Measurements from ENCODE around the gene UTS2R.
"Not testable (repeated sequence)": the region's sequence is repeated elsewhere in the genome, so short reads cannot be mapped to it uniquely, and the experiment has no call there.

Gene UTS2R

DNA sequence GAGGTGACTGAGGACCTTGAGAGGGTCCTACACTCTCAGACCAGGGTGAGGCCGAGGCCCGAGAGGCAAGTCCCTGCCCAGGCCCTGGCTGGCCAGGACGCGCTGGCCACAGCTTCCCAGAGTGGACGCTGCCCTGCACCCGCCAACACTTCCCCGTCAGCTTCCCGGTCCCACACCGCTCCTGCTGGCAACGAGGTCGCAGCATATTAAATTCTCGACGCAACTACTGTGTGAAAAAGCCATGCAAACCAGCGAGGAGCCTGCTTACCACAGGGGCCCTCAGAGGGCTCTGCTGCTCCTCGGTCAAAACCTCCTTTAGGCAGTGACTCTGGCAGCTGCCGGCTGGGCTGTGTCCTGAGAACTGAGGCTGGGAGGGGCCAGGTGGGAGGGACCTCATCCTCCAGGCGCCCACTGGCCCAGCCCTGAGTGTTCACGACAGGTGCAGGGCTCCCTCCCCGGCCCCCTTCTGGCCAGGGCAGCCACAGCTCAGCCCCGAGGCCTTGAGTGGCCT is 14.7 kb upstream of the UTS2R start:
- Histone ChIP-seq H3K36me3 (ENCODE audit: insufficient read depth, low read length) (no peaks in the 10 kb centered on the region), H3K27me3 (ENCODE audit: insufficient read depth, low read length) (no peaks in the 10 kb centered on the region), H2AFZ (ENCODE audit: low read length, unreplicated experiment) (no peak overlapping the region), H3K79me2 (ENCODE audit: control insufficient read depth, insufficient read depth, low read length, unreplicated experiment) (no peaks in the 10 kb centered on the region), H3K4me1 (ENCODE audit: control insufficient read depth, insufficient read depth, low read length, unreplicated experiment) (peaks cover 15% of the 10 kb centered on the region), H3K4me3 (ENCODE audit: low read depth, low read length) (no peak overlapping the region), H3K27ac (ENCODE audit: low read depth, low read length) (no peak overlapping the region)

DNA sequence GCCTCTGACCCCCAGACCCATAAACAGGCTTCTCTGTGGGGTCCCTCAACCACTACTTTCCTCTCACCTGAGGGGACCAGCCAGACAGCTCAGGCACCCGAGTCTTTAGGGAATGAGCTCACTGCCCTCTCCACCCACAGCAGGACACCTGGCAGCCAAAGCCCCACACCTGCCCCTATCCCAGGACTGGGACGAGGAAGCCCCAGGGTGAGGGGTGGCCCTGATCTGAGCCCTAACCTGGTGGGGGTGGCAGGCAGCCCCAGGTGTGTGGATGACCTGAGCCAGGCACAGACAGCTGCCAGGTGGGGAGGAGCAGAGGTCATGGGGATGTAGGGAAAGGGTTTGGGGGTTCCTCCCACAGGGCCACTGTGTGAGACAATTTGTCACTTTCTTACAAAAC is 14.2 kb upstream of the UTS2R start:
- Histone ChIP-seq H3K79me2 (ENCODE audit: control insufficient read depth, insufficient read depth, low read length, unreplicated experiment) (no peaks in the 10 kb centered on the region), H3K27ac (ENCODE audit: low read depth, low read length) (no peak overlapping the region), H3K4me1 (ENCODE audit: control insufficient read depth, insufficient read depth, low read length, unreplicated experiment) (peaks cover 15% of the 10 kb centered on the region), H3K36me3 (ENCODE audit: insufficient read depth, low read length) (no peaks in the 10 kb centered on the region), H3K4me3 (ENCODE audit: low read depth, low read length) (no peak overlapping the region), H2AFZ (ENCODE audit: low read length, unreplicated experiment) (no peak overlapping the region), H3K27me3 (ENCODE audit: insufficient read depth, low read length) (no peaks in the 10 kb centered on the region)

DNA sequence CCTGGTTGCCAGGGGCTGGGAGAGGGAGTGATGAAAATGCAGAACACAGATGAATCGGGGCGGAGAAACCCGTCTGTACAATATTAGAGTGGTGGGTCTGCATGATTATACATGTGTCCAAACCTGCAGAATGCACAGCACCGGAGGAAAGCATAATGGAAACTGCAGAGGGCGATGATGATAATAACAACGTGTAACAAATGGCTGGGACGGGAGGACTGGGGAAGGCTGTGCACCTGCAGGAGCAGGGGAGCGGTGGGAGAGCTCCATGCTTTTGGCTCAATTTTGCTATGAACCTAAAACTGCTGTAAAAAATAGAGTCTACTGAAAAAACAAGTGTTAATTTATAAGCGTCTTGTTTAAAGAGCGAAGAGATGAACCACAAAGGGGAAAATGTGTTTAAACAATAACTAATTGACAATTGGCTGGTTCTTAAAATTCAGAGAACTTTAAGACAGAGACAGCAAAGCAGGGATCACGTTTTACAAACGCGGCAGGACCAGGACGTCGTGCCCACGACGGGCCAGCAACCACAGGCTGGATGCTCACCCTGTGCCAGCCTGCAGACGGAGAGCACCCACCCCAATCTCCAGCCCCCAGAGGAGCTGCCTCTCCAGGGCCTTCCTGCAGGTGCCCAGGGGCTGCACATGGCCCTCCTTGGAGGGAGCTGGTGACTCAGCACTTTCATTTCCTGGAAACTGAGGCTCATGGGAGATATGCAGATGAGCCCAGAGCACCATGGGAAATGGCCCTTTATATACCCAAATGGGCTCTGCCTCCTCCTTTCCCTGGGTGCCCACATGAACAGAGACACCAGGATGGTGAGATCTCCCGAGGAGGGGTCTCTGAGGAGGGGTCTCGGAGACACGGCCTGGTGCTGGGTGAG is 12.9 kb upstream of the UTS2R start, which contains the start of gene TEX19:
Gene TEX19, plus strand, starts transcription at position 783 of the 886 bp plus-strand sequence. CDS start 2,904 bp downstream, outside the sequence.
- no peak within 1 kb of the TSS for H3K4me3 ChIP-seq (ENCODE audit: low read depth, low read length)
- H3K4me1 ChIP-seq (ENCODE audit: control insufficient read depth, insufficient read depth, low read length, unreplicated experiment), result peaks cover 15% of the 10 kb centered on the region
- H3K27me3 ChIP-seq (ENCODE audit: insufficient read depth, low read length), result no peaks in the 10 kb centered on the region
- H3K79me2 ChIP-seq (ENCODE audit: control insufficient read depth, insufficient read depth, low read length, unreplicated experiment), result no peaks in the 10 kb centered on the region
- H3K36me3 ChIP-seq (ENCODE audit: insufficient read depth, low read length), result no peaks in the 10 kb centered on the region
- H2AFZ ChIP-seq (ENCODE audit: low read length, unreplicated experiment), result no peak within 1 kb of the TSS
- H3K27ac ChIP-seq (ENCODE audit: low read depth, low read length), result no peak within 1 kb of the TSS

DNA sequence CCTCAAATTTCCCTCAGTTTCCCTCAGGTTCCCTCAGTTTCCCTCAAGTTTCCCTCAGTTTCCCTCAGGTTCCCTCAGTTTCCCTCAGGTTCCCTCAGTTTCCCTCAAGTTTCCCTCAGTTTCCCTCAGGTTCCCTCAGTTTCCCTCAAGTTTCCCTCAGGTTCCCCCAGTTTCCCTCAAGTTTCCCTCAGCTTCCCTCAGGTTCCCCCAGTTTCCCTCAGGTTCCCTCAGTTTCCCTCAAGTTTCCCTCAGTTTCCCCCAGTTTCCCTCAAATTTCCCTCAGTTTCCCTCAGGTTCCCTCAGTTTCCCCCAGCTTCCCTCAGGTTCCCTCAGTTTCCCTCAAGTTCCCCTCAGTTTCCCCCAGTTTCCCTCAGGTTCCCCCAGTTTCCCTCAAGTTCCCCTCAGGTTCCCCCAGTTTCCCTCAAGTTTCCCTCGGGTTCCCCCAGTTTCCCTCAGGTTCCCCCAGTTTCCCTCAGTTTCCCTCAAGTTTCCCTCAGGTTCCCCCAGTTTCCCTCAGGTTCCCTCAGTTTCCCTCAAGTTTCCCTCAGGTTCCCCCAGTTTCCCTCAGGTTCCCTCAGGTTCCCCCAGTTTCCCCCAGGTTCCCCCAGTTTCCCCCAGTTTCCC is 12.0 kb upstream of the UTS2R start:
- H3K27me3 ChIP-seq (ENCODE audit: insufficient read depth, low read length); H2AFZ ChIP-seq (ENCODE audit: low read length, unreplicated experiment); H3K79me2 ChIP-seq (ENCODE audit: control insufficient read depth, insufficient read depth, low read length, unreplicated experiment); H3K4me3 ChIP-seq (ENCODE audit: low read depth, low read length); H3K36me3 ChIP-seq (ENCODE audit: insufficient read depth, low read length); H3K27ac ChIP-seq (ENCODE audit: low read depth, low read length): not testable (repeated sequence)
- peaks cover 15% of the 10 kb centered on the region for H3K4me1 ChIP-seq (ENCODE audit: control insufficient read depth, insufficient read depth, low read length, unreplicated experiment)

DNA sequence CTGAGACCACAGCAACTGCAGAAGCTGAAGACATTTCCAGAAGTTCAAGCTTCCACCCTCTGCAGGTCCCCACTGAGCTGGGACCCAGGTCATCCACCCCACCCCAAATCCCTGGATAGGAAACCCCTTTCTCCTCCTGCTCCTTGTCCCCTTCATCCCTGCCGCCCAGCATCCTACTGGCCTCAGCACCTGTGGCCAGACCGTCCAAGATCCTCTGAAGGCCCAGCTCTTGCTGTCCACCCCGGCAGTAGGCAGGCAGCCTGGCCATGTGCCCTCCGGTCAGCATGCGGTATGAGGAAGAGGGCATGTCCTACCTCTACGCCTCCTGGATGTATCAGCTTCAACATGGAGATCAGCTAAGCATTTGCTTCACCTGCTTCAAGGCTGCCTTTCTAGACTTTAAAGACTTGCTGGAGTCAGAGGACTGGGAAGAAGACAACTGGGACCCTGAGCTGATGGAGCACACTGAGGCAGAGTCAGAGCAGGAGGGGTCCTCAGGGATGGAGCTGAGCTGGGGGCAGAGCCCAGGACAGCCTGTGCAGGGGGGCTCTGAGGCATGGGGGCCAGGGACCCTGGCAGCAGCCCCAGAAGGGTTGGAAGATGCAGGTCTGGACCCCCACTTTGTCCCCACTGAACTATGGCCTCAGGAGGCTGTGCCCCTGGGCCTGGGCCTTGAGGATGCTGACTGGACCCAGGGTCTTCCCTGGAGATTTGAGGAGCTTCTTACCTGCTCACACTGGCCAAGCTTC is 9.5 kb upstream of the UTS2R start:
- H3K79me2 ChIP-seq (ENCODE audit: control insufficient read depth, insufficient read depth, low read length, unreplicated experiment), result no peaks in the 10 kb centered on the region

DNA sequence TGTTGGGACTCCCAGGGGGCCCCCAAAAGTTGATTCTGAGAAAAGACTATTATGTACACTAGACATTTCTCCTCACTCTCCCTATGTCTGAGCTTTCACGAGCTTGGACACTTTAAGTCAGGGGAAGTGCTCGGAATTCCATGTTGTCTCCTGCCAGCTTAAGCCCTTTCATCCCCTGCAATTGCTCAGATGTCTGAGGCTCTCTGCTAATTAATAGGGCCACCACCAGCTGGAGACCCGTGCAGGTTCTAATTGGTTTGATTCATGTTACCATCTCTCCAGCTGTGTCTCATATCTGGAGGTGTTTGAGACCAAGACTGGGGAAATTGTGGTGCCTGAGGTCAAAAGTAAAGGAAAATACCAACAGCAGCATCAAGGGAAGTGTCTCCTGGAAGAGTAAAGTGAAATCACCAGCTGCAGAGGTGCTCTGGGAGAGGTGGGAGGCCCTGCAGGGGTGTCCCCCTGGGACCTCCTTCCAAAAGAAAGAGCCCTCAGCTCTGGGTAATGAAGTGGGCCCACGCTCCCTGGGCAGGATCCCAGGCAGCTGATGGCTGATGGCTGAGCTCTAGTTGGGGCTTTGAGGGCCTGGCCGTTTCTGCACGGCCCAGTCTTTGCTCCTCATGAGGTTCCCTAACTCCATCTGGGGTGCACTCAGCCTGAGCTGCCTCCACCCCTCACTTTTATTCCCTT is 5.8 kb upstream of the UTS2R start:
- no peak overlapping the region for H3K4me3 ChIP-seq (ENCODE audit: low read depth, low read length)
- no peak overlapping the region for H2AFZ ChIP-seq (ENCODE audit: low read length, unreplicated experiment)
- peaks cover 10% of the 10 kb centered on the region; the same call in 1 of the 2 replicates for H3K27me3 ChIP-seq (ENCODE audit: insufficient read depth, low read length)
- H3K36me3 ChIP-seq (ENCODE audit: insufficient read depth, low read length), result no peaks in the 10 kb centered on the region
- no peaks in the 10 kb centered on the region for H3K79me2 ChIP-seq (ENCODE audit: control insufficient read depth, insufficient read depth, low read length, unreplicated experiment)
- no peaks in the 10 kb centered on the region for H3K4me1 ChIP-seq (ENCODE audit: control insufficient read depth, insufficient read depth, low read length, unreplicated experiment)
- no peak overlapping the region for H3K27ac ChIP-seq (ENCODE audit: low read depth, low read length)

More for the DNA sequence above, 9.5 kb upstream of the UTS2R start:
- no peak overlapping the region for H3K4me3 ChIP-seq (ENCODE audit: low read depth, low read length)
- peaks cover 4% of the 10 kb centered on the region for H3K4me1 ChIP-seq (ENCODE audit: control insufficient read depth, insufficient read depth, low read length, unreplicated experiment)
- no peaks in the 10 kb centered on the region for H3K36me3 ChIP-seq (ENCODE audit: insufficient read depth, low read length)
- H3K27ac ChIP-seq (ENCODE audit: low read depth, low read length), result no peak overlapping the region
- H3K27me3 ChIP-seq (ENCODE audit: insufficient read depth, low read length), result no peaks in the 10 kb centered on the region
- H2AFZ ChIP-seq (ENCODE audit: low read length, unreplicated experiment), result no peak overlapping the region

DNA sequence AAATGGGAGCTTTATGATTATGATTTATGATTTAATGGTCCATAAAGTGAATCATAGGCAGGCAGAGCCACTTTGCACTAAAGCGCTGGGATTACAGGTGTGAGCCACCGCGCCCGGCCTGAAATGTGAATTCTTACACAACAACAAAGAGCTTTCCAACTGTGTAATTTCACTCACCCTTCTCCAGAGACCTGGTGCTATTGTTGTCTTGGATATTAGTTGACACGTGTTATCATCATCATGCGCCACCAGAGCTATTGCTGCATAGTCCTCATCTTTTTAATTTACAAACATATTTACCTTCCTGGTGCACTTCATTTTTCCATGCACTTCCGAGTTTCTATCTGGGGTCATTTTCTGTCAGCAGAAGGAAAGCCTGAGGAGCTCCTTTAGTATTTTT is 4.8 kb upstream of the UTS2R start:
- Histone ChIP-seq H2AFZ (ENCODE audit: low read length, unreplicated experiment) (no peak overlapping the region), H3K4me3 (ENCODE audit: low read depth, low read length) (no peak overlapping the region), H3K27ac (ENCODE audit: low read depth, low read length) (no peak overlapping the region), H3K27me3 (ENCODE audit: insufficient read depth, low read length) (peaks cover 20% of the 10 kb centered on the region), H3K4me1 (ENCODE audit: control insufficient read depth, insufficient read depth, low read length, unreplicated experiment) (no peaks in the 10 kb centered on the region), H3K36me3 (ENCODE audit: insufficient read depth, low read length) (no peaks in the 10 kb centered on the region), H3K79me2 (ENCODE audit: control insufficient read depth, insufficient read depth, low read length, unreplicated experiment) (no peaks in the 10 kb centered on the region)

DNA sequence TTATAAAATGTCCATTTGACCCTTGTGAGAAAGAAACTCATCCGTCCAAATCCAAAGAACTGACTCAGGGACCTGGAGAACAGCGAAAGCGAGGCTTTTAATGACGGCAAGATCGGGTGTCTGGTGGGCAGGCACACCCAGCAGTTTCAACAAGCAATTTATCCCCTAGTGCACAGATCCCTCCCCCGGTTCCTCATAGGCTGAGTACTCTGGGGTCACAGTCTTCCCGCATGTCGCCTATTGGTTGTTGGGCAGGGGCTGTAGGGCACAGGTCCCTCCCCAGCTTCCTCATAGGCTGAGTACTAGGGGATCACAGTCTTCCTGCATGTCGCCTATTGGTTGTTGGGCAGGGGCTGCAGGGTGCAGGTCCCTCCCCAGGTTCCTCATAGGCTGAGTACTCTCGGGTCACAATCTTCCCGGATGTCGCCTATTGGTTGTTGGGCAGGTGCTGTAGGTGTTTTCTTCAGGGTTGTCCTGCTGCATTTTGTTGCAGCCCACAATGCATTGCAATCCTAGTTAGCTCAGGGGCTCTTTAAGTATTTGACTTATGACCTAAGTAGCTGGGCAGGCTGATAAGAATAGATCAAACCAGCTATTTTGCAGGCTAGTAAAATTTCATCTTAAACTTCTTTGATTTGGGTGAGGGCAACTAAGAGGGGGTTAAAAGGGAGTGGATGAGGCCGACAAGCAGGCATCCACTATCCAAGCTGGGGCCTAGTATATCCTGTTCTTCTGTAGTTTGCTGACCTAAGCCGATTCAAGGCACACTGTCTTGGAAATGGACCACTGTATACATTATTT is 3.6 kb upstream of the UTS2R start:
- Histone ChIP-seq H2AFZ (ENCODE audit: low read length, unreplicated experiment) (no peak overlapping the region), H3K79me2 (ENCODE audit: control insufficient read depth, insufficient read depth, low read length, unreplicated experiment) (no peaks in the 10 kb centered on the region), H3K27ac (ENCODE audit: low read depth, low read length) (no peak overlapping the region), H3K27me3 (ENCODE audit: insufficient read depth, low read length) (peaks cover 32% of the 10 kb centered on the region), H3K4me3 (ENCODE audit: low read depth, low read length) (no peak overlapping the region), H3K4me1 (ENCODE audit: control insufficient read depth, insufficient read depth, low read length, unreplicated experiment) (no peaks in the 10 kb centered on the region), H3K36me3 (ENCODE audit: insufficient read depth, low read length) (no peaks in the 10 kb centered on the region)

DNA sequence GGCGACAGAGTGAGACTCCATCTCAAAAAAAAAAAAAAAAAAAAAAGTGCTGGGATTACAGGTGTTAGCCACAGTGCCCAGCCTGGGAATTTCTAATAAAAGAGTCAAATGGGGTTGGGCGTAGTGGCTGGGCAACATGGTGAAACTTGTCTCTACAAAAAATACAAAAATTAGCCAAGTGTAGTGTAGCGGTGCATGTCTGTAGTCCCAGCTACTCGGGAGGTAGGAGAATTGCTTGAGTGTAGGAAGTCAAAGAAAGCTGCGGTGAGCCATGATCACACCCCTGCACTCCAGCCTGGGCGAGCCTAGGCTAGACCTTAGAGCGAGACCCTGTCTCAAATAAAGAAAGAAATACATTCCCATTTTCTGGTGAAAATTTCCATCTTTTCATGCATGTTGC is 2.4 kb upstream of the UTS2R start:
- peaks cover 41% of the 10 kb centered on the region for H3K27me3 ChIP-seq (ENCODE audit: insufficient read depth, low read length)
- no peaks in the 10 kb centered on the region for H3K36me3 ChIP-seq (ENCODE audit: insufficient read depth, low read length)
- no peaks in the 10 kb centered on the region for H3K4me1 ChIP-seq (ENCODE audit: control insufficient read depth, insufficient read depth, low read length, unreplicated experiment)
- H3K79me2 ChIP-seq (ENCODE audit: control insufficient read depth, insufficient read depth, low read length, unreplicated experiment), result no peaks in the 10 kb centered on the region
- H3K27ac ChIP-seq (ENCODE audit: low read depth, low read length), result no peak overlapping the region
- H2AFZ ChIP-seq (ENCODE audit: low read length, unreplicated experiment), result no peak overlapping the region
- no peak overlapping the region for H3K4me3 ChIP-seq (ENCODE audit: low read depth, low read length)
